ENCODE results near the gene TIAM1. TPM values are rescaled to one million over a fixed set of nuclear protein-coding genes. Genes with fewer than 3 reads are reported as not detected.

The TIAM1 gene
- 6.5 and 6.7 TPM in 2 replicates for total RNA-seq

GRCh38 chr21:31343680-31344480 is at the start of gene TIAM1:
TSS of gene TIAM1 (minus strand) at chr21:31344261. CDS start at chr21:31266972, 77,289 bp downstream.
- DNase-seq (ENCODE audit: low read depth) = no peak
- no peak for TF ChIP-seq CTCF (IDR thresholded peaks at IDR 0.05; ENCODE audit: insufficient read depth, low read length, poor library complexity, severe bottlenecking)
- H3K36me3 ChIP-seq (ENCODE audit: control insufficient read depth, insufficient read depth, low read length) = no peaks in the 10 kb centered on the region
- H3K4me3 ChIP-seq (ENCODE audit: low read depth, low read length) = peak within 1 kb of the TSS; percentile 79
- no peaks in the 10 kb centered on the region for H3K27me3 ChIP-seq (ENCODE audit: control insufficient read depth, insufficient read depth, low read length)

- TF ChIP-seq CTCF (IDR thresholded peaks at IDR 0.05; ENCODE audit: insufficient read depth, low read length, poor library complexity, severe bottlenecking) = no peak
- H3K36me3 ChIP-seq (ENCODE audit: control insufficient read depth, insufficient read depth, low read length) = no peaks in the 10 kb centered on the region
- no peaks in the 10 kb centered on the region for H3K27me3 ChIP-seq (ENCODE audit: control insufficient read depth, insufficient read depth, low read length)
- no peak for DNase-seq (ENCODE audit: low read depth)
- no peak overlapping the region for H3K4me3 ChIP-seq (ENCODE audit: low read depth, low read length)
These were observed 43.6 kb upstream of the TIAM1 start for GRCh38 chr21:31387560-31388186.

GRCh38 chr21:31386006-31386405 is 41.9 kb upstream of the TIAM1 start:
- H3K27me3 ChIP-seq (ENCODE audit: control insufficient read depth, insufficient read depth, low read length) = no peaks in the 10 kb centered on the region
- no peak for TF ChIP-seq CTCF (IDR thresholded peaks at IDR 0.05; ENCODE audit: insufficient read depth, low read length, poor library complexity, severe bottlenecking)
- no peaks in the 10 kb centered on the region for H3K36me3 ChIP-seq (ENCODE audit: control insufficient read depth, insufficient read depth, low read length)
- no peak overlapping the region for H3K4me3 ChIP-seq (ENCODE audit: low read depth, low read length)
- no peak for DNase-seq (ENCODE audit: low read depth)

- Histone ChIP-seq H3K27me3 (ENCODE audit: control insufficient read depth, insufficient read depth, low read length) (no peaks in the 10 kb centered on the region), H3K4me3 (ENCODE audit: low read depth, low read length) (no peak overlapping the region), H3K36me3 (ENCODE audit: control insufficient read depth, insufficient read depth, low read length) (no peaks in the 10 kb centered on the region)
- no peak for DNase-seq (ENCODE audit: low read depth)
- no peak for TF ChIP-seq CTCF (IDR thresholded peaks at IDR 0.05; ENCODE audit: insufficient read depth, low read length, poor library complexity, severe bottlenecking)
These were observed 39.7 kb upstream of the TIAM1 start for GRCh38 chr21:31383770-31384169.

- H3K4me3 ChIP-seq (ENCODE audit: low read depth, low read length) = no peak overlapping the region
- H3K27me3 ChIP-seq (ENCODE audit: control insufficient read depth, insufficient read depth, low read length) = no peaks in the 10 kb centered on the region
- TF ChIP-seq CTCF (IDR thresholded peaks at IDR 0.05; ENCODE audit: insufficient read depth, low read length, poor library complexity, severe bottlenecking) = no peak
- H3K36me3 ChIP-seq (ENCODE audit: control insufficient read depth, insufficient read depth, low read length) = no peaks in the 10 kb centered on the region
- no peak for DNase-seq (ENCODE audit: low read depth)
These were observed 38.0 kb upstream of the TIAM1 start for GRCh38 chr21:31382060-31382459.
